Cerebellar nuclear complex (tissue), 1 donor: ENCODE results near the gene C11orf97.
"Not testable (repeated sequence)": the region's sequence is repeated elsewhere in the genome, so short reads cannot be mapped to it uniquely, and the experiment has no call there.

ENCODE experiments used
- DNase-seq, 2 experiments: peaks; one replicate each; lab custom pipeline; 2025; lab: John Stamatoyannopoulos, UW

Gene C11orf97

DNA sequence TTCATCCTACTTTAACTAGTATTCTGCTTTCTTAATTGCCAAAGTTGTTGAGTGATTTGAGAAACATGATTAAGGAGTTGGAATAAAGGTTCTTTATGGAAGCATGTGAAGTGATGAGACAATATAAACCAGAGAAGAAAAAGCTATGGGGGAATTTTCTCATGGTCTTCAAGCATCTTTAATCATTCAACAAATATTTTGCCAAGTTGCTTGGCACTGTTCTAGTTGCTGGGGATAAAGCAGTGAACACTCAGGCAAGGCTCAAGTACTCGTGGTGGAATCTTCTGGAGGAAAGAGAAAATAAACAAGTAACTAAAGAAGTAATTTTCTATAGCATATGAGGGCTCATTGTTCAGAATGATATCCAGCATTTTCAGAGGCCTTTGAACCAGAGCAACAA is 45.7 kb downstream of the C11orf97 start:
- DNase-seq = no peak

DNA sequence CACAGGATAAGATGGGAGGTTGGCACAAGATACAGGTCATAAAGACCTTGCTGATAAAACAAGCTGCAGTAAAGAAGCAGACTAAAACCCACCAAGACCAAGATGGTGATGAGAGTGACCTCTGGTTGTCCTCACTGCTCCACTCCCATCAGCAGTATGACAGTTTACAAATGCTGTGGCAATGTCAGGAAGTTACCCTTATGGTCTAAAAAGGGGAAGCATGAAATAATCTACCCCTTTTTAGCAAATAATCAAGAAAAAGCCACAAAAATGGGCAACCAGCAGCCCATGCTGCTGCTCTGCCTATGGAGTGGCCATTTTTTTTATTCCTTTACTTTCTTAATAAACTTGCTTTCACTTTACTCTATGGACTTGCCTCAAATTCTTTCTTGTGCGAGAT is 46.2 kb downstream of the C11orf97 start:
- no peak for DNase-seq

DNA sequence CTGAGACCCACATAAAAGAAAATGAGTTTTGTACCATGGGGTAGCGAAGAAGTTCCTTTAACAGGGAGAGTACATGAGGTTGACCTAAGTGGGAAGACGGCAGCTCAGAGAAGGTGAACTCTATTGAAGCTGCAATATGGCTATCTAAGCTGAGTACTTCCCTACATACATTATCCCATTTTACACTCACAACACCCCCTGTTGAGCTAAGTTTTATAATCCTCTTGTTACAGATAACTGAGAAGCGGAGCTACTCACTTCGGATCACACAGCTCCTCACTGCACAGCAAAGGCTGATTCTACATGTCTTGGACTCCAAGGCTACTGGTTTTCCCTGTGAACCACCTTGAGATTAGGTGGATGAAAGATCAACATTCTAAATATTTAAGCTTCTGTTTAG is 46.7 kb downstream of the C11orf97 start:
- DNase-seq = no peak

DNA sequence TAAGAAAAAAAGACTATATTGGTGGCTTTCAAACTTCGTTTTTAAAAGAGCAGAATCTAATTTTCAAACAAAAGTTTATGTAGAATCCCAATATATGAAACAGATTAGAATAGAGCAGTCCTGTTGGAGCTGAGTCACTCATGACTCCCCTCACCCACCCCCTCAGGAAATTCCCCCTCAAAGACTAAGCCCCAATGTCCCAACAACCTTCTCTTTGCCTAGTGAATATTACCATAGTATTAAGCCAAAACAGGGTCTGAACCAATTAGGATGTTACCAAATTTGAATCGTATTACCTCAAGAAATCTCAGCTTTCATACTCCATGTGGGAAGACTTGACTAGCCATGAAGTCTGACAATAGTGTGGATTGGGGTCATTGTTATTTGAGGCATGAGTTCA is 47.1 kb downstream of the C11orf97 start:
- DNase-seq = no peak

DNA sequence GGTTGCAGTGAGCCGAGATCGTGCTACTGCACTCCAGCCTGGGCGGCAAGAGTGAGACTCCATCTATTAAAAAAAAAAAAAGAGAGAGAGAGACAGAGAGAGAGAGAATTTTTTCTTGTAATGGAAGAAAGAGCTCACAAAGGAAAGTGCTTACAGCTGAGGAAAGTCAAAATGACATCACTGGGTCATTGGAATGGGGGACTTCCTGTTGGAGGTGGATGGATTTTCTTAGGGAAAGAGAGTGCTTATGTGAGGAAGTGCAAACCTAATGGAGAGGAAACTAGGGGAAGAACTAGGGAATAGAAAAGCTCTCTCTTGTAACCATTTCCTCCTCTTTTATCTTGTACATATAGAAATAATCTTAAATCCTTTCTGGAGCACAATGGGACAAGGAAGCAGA is 48.6 kb downstream of the C11orf97 start:
- DNase-seq = no peak

DNA sequence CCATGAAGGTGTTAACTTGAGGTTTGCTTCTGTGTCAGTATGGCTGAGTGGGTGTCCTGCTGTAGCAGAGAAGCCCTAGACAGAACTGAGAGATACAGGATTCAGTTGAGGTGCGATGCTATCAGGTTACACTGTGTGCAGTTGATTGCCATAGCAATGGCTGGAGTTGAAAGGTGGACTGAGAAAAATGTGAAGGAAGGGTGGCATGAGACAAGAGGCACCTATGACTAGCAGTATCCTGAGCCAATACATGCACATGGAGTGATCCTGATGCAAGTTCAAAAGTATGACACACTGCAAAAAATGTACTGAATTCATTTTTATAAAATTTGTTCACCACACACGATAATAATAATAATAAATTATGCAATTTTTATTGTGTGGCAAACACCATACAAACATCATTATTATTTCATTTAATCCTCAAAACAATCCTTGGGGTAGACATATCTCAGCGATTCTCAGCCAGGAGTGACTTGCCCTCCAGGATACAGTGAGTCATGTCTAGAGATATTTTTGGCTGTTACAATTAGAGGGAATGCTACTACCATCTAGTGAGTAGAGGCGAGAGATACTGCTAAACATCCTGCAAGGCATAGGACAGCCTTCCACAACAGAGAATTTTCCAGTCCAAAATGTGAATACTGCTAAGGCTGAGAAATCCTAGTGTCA is 51.1 kb downstream of the C11orf97 start:
- no peak for DNase-seq

DNA sequence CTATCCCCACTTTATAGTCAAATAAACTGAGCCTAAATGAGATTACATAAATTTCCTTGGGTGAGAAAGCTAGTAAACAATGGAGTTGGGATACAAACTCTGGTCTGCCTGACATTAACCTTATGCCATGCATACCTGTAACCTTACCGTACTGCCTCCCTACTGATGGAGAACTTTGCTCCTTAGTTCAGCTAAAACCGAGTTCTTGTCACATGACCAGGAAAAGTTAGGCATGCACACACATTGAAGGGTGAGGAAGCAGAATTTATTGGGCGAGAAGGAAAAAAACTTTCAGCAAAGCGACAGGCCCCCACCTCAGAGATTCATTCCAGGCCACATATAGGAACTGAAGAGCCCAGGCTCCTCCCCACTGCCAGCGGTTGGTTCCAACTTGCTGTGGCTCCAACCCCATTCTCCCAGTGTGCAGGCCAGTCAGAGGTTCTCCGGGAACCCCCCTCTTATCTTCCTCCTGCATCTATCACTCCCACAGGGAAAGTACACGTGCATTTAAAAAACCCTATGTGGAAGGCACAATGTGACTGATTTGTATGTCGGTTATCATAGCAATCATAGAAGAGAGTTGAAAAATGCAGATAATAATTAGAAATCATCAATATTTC is 51.7 kb downstream of the C11orf97 start:
- no peak for DNase-seq

DNA sequence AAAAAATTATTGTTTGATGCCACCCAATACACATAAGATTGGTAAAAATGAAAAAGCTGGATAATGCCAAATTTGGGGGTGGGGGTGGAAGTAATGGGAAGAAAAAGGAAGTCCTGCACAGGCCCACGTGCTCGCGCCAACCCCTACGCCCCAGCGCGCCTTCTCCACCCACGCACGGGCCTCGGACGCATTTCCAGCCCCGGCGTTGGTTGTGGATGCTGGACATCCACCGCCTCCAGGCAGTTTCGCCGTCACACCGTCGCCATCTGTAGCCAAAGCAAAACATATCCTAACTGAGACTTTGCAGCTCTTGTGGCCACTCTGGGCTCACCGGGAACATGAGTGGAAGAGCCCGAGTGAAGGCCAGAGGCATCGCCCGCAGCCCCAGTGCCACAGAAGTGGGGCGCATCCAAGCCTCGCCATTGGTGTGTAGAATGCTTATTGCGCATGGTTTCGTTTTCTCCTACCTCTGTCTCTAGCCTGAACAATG is 55.0 kb downstream of the C11orf97 start, which contains the start of gene PIWIL4:
PIWIL4 (plus strand) TSS at position 188 of the 490 bp plus-strand sequence; CDS start at position 339, 151 bp downstream.
- no peak for DNase-seq

DNA sequence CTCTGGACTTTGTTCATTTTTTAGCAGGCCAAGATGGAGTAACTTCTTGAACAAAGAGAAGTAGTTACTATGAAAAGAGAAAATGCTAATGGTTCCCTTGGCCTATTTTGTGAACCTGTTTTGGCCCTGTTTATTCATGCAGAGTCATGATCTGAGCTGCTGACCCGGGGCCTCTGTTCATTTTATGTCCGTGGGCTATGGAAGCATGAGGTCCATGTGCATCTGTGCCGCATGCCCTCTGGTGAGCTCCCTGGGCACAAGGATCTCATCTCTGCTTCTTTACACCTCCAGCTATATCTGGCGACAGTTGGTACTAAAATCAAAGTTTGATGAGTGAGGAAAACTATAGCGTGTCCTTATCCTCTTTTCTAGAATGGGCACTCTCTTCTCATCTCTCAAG is 55.9 kb downstream of the C11orf97 start:
- DNase-seq = no peak

DNA sequence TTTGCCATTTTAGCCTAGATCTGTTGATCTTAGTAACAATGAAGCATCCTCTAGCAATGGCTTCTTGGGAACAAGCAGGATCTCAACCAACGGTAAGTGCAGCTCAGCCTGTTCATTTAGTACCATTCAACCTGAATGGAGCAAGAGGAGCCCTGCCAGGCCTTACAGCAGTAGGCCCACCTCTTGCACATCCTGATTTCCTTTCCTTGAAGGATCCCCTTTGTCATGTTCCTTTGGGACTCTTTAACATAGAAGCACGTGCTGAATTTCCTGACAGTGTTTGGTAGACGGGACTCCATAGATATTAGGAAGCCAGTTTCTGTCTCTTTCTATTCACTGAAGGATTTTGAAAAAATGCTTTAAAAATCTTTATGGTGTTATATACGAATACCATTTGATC is 56.5 kb downstream of the C11orf97 start:
- DNase-seq = no peak

DNA sequence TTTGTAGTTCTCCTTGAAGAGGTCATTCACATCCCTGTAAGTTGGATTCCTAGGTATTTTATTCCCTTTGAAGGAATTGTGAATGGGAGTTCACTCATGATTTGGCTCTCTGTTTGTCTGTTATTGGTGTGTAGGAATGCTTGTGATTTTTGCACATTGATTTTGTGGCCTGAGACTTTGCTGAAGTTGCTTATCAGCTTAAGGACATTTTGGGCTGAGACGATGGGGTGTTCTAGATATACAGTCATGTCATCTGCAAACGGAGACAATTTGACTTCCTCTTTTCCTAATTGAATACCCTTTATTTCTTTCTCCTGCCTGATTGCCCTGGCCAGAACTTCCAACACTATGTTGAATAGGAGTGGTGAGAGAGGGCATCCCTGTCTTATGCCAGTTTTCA is 60.7 kb downstream of the C11orf97 start:
- DNase-seq = not testable (repeated sequence)

DNA sequence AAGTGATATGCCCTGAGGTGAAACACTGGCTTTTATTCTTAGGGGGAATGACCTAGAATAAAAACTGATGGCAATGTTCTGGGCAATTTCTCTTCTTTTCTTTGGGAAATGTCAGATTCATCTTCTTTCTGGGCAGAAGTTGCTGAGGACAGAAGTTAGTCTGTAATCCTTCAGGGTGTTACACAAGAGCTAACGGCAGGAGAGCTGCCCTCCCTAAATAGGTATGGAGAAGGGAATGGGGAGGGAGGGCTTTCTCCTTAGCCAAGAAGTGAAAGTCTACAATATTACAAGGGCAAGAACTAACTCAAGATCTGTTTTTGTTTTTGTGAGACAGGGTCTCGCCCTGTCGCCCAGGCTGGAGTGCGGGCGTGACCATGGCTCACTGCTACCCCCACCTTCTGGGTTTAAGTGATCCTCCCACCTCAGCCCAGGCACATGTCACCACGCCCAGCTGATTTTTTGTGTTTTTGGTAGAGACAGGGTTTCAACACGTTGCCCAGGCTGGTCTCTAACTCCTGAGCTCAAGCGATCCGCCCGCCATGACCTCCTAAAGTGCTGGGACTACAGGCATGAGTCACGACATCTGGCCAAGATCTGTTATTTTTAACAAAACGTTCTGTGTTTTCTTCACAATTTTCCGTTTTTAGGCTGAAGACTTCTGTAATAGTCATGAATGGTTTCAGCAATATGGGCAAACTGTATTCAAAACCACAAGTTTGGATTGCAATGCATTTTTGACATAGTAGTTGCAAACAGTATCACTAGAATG is 62.1 kb downstream of the C11orf97 start:
- no peak for DNase-seq

DNA sequence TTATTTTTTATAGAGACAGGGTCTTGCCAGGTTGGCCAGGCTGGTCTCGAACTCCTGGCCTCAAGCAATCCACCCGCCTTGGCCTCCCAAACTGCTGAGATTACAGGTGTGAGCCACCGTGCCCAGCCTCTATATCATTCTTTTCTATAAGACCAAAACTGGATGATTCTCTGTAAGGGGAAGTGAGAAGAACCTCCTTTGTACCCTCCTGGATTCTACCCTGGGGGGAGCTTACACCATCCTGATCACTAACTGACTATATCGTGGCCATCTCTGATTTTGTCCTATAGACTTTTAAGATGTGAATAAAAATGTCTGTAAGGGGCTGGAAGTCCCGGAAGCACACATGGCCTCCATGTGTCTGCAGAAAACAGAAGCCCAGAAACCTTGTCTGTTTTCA is 64.0 kb downstream of the C11orf97 start:
- no peak for DNase-seq

DNA sequence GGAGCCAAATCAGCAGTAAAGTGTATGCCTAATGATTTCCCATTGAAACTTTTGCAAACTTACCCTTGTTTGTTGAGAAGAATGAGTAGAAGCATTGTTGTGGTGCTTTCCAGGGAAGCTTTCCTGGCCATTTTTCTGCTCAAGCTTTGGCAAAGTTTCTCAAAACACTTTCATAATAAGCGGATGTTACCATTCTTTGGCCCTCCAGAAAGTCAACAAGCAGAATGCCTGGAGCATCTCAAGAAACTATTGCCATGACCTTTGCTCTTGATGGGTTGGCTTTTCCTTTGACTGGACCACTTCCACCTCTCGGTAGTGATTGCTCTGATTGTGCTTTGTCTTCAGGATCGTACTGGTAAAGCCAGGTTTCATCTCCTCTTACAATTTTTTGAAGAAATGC is 65.6 kb downstream of the C11orf97 start:
- DNase-seq = no peak
